GM12865 (cell line): ENCODE results near the gene GAL3ST2.
A peak's percentile ranks its signal among the peaks of the same experiment; 100 is the strongest.
"Not testable (repeated sequence)": the region's sequence is repeated elsewhere in the genome, so short reads cannot be mapped to it uniquely, and the experiment has no call there.

ENCODE experiments used
- DNase-seq: peaks from one replicate; pipeline ENCODE4 v3.0.0; 2010; ENCODE audit warnings: low read depth
- H3K4me3 ChIP-seq: 2 replicates; pipeline ENCODE4 v1.5.1; 2011; ENCODE audit warnings: mild to moderate bottlenecking, low read depth, low read length, control low read depth
- CTCF ChIP-seq: IDR thresholded peaks from 2 replicates; pipeline ENCODE4 v1.5.1; 2011; ENCODE audit warnings: low read length, control low read depth, low read depth, inconsistent platforms; ENCODE audit not compliant: insufficient read depth; ENCODE audit errors: missing control alignments

Gene GAL3ST2

GRCh38 chr2:241799522-241800197, 23.0 kb downstream of the GAL3ST2 start:
- no peak for TF ChIP-seq CTCF
- no peak for DNase-seq
- H3K4me3 ChIP-seq = no peak overlapping the region

- DNase-seq, H3K4me3 ChIP-seq: not testable (repeated sequence)
Observed at GRCh38 chr2:241800198-241800903, 23.7 kb downstream of the GAL3ST2 start.

- H3K4me3 ChIP-seq = no peak overlapping the region
- no peak for TF ChIP-seq CTCF
- no peak for DNase-seq
Observed at GRCh38 chr2:241801611-241802420, 25.2 kb downstream of the GAL3ST2 start.

- TF ChIP-seq CTCF = no peak
- DNase-seq = no peak
- no peak overlapping the region for H3K4me3 ChIP-seq
Observed at GRCh38 chr2:241802421-241803318, 26.0 kb downstream of the GAL3ST2 start.

GRCh38 chr2:241803387-241804325, 27.0 kb downstream of the GAL3ST2 start:
- DNase-seq = peak; percentile 69
- peak overlapping the region; percentile 63 for H3K4me3 ChIP-seq
- no peak for TF ChIP-seq CTCF

GRCh38 chr2:241804326-241805229, 28.0 kb downstream of the GAL3ST2 start:
- peak; percentile 44 for DNase-seq
- H3K4me3 ChIP-seq = peak overlapping the region; percentile 63
- peak; percentile 31 for TF ChIP-seq CTCF

- not testable (repeated sequence) for DNase-seq, H3K4me3 ChIP-seq
Observed at GRCh38 chr2:241806217-241806616, 29.6 kb downstream of the GAL3ST2 start.
